Activated T-helper 9 cell treated with anti-CD3 and anti-CD28 coated beads, Interleukin-2, amount 50 U/mL, for 16 hours (primary cell): Measurements from ENCODE around the gene BDP1.
"Not testable (repeated sequence)": the region's sequence is repeated elsewhere in the genome, so short reads cannot be mapped to it uniquely, and the experiment has no call there.

Experiments used
- DNase-seq: peaks from one replicate; pipeline ENCODE4 v3.0.0-alpha.2; 2020; ENCODE audit warnings: low read depth

BDP1 gene

GRCh38 chr5:71471193-71471592 is 15.7 kb downstream of the BDP1 start:
- no peak for DNase-seq

DNA sequence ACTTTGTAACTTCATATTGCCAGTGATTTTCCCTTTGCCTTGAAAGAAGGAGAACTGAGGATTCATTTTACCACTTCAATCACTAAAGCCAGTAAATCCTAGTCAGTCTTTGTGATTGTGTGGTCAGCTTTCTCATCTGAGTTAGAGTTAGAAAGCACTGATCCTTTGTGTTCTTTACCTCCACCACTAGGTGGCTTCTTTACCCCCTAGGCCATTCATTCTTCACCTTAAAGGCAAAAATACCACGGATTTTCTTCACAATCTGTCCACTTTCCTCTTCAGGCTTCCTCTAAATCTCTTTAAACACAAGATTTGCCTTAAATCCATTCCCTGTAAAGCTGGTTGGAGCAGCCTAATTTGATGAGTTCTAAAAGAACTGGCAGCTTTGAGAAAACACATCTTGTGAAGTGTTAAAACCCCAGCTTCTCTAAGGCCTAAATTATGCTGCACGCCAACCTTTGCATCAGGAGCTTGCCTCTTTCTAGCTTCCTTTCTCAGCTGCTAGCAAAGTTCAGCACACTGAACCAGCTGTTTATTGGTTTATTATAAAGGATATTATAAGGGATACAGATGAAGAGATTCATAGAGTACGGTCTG is 20.4 kb downstream of the BDP1 start:
- no peak for DNase-seq

- no peak for DNase-seq
These were observed 26.0 kb downstream of the BDP1 start for GRCh38 chr5:71481441-71481840.

DNA sequence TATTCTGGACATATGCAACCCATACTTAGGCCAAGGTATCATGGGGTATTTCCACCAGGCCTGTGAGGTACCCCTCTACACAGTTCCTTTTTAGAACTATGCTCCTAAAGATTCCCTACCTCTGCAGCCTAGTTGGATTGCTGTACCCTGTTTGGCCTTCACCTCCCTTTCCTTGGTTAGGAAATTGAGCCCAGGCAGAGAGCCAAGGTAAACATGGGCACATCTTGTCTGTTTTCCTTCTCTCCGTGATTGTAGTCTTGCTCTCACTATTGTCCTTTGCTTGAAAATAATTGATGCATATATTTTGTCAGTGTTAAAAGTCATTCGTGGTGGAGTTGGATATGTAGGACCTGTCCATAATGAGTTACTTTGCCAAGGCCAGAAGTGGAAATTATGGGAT is 26.7 kb downstream of the BDP1 start:
- DNase-seq, result no peak

DNA sequence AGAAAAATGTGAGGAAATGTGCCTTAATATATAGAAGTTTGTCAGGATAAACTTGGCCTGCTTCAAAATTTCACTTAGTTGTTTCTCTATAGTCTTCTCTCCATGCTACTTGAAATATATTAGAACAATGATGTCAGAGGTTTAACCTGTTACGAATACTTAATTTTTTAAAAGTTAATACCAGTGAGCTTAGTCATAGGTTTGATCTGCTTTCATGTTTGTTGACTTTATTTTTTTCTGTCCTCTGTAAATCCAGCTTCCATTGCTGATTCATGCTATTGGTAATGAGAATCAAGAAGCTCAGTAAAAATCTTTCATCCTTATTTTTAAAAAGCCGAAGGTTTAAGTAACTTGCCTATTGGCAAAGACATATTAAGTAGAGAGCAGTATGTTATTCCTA is 27.9 kb downstream of the BDP1 start:
- DNase-seq, result no peak

- DNase-seq, result no peak
These were observed 37.6 kb downstream of the BDP1 start for GRCh38 chr5:71492817-71493615.

DNA sequence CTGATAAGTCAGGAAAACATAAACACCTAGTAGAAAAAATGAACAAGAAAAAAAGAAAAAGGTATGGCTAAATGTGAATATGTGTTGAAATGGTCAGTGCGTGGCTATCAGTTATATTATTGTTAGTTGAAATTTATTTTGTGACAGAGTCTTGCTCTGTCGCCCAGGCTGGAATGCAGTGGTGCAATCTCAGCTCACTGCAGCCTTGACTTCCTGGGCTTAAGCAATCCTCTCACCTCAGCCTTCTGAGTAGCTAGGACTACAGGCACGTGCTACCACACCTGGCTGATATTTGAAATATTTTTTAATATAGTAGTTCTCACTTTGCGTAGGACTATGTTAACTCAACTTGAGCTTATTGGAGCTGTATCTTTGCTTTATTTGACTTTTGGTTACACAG is 38.8 kb downstream of the BDP1 start:
- DNase-seq, result not testable (repeated sequence)

DNA sequence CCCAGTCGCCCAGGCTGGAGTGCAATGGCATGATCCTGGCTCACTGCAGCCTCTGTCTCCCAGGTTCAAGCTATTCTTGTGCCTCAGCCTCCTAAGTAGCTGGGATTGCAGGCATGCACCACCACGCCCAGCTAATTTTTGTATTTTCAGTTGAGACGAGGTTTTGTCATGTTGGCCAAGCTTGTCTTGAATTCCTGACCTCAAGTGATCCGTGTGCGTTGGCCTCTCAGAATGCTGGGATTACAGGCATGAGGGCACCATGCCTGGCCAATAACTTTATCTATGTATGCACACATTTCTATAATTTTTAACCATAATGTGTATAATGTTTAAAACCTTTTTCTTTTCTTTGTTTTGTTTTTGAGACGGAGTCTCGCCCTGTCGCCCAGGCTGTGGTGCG is 43.3 kb downstream of the BDP1 start:
- DNase-seq, result not testable (repeated sequence)

GRCh38 chr5:71503536-71503935 is 48.1 kb downstream of the BDP1 start:
- DNase-seq, result no peak

GRCh38 chr5:71522151-71522550 is 66.7 kb downstream of the BDP1 start:
- DNase-seq, result no peak

DNA sequence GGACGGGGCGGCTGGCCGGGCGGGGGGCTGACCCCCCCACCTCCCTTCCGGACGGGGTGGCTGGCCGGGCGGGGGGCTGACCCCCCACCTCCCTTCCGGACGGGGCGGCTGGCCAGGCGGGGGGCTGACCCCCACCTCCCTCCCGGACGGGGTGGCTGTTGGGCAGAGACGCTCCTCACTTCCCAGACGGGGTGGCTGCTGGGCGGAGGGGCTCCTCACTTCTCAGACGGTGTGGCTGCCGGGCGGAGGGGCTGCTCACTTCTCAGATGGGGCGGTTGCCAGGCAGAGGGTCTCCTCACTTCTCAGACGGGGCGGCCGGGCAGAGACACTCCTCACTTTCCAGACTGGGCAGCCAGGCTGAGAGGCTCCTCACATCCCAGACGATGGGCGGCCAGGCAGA is 70.2 kb downstream of the BDP1 start:
- DNase-seq, result not testable (repeated sequence)

GRCh38 chr5:71528206-71528605 is 72.8 kb downstream of the BDP1 start:
- no peak for DNase-seq

GRCh38 chr5:71529682-71530081 is 74.2 kb downstream of the BDP1 start:
- DNase-seq, result no peak

DNA sequence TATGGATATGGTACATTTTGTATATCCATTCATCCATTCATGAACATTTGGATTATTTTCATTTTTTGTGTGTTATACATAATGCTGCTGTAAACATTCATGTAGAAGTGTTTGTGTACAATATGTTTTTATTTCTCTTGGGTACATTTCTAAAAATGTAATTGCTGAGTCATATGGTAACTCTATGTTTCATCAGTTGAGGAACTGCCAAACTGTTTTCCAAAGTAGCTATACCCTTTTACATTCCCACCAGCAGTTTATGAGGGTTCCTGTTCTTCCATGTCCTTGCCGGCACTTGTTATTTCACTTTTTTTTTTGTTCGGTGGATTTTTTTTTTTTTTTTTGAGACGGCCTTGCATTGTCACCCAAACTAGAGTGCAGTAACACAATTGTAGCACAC is 77.7 kb downstream of the BDP1 start:
- DNase-seq, result no peak

- DNase-seq, result no peak
These were observed 78.2 kb downstream of the BDP1 start for GRCh38 chr5:71533615-71534014.

DNA sequence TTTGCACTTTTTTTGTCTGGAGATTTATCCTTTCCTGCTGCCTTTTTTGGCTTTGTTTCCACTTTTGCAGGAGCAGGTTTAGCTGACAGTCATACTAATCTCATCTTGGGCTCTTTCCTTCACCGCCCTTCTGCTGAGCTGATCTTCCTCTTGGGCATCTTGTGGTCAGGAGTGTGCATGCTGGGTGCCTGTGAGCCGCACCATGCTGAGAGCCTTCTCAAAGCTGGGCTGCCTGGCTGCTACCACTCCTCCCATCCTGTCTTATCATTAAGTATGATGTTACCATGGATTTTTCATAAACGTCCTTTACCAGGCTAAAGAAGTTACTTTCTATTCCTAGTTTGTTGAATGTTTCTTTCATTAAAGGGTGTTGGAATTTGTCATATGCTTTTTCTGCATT is 82.2 kb downstream of the BDP1 start:
- DNase-seq, result no peak

DNA sequence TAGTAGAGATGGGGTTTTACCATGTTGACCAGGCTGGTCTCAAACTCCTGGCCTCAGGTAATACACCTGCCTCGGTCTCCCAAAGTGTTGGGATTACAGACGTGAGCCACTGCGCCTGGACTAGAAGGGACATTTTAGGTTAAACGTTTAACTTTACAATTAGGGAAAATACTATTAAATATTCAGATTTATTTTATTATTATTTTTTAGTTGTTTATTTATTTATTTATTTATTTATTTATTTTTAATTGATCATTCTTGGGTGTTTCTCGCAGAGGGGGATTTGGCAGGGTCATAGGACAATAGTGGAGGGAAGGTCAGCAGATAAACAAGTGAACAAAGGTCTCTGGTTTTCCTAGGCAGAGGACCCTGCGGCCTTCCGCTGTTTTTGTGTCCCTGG is 95.4 kb downstream of the BDP1 start:
- DNase-seq, result not testable (repeated sequence)

- not testable (repeated sequence) for DNase-seq
These were observed 96.1 kb downstream of the BDP1 start for GRCh38 chr5:71551582-71551981.

DNA sequence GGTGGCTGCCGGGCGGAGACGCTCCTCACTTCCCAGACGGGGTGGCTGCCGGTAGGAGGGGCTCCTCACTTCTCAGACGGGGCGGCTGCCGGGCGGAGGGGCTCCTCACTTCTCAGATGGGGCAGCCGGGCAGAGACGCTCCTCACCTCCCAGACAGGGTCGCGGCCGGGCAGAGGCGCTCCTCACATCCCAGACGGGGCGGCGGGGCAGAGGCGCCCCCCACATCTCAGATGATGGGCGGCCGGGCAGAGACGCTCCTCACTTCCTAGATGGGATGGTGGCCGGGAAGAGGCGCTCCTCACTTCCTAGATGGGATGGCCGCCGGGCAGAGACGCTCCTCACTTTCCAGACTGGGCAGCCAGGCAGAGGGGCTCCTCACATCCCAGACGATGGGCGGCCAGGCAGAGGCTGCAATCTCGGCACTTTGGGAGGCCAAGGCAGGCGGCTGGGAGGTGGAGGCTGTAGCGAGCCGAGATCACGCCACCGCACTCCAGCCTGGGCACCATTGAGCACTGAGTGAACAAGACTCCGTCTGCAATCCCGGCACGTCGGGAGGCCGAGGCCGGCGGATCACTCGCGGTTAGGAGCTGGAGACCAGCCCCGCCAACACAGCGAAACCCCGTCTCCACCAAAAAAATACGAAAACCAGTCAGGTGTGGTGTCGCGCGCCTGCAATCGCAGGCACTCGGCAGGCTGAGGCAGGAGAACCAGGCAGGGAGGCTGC is 96.7 kb downstream of the BDP1 start:
- DNase-seq, result not testable (repeated sequence)

DNA sequence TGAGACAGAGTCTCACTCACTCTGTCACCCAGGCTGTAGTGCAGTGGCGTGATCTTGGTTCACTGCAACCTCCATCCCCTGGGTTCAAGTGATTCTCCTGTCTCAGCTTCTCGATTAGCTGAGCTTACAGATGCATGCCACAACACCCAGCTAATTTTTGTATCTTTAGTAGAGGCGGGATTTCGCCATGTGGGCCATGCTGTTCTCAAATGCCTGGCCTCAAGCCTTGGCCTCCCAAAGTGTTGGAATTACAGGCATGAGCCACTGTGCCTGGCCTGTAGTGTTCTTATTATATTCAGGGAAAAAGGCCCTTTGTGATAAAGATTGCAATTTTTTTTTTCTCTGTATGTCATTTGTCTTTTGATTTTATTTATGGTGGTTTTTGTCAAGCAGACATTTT is 107.7 kb downstream of the BDP1 start:
- no peak for DNase-seq

DNA sequence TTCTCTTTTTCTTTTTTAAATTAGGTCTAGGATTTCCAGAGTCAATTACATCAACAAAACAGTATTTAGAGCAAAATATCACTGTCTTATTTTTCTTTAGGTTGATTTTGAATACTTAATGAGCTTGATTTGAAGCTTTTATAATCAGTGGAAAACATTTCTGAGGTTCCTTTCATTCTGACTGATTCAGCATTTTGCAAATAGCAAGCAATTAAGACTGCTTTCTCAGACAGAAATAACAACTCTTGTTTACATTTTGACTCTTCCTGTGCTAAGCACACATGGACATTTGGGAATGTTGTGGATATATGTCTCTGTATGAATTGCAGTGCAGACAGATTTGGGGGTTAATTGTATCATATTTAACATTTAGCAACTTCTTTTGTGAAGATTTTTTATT is 109.4 kb downstream of the BDP1 start:
- no peak for DNase-seq

- DNase-seq, result no peak
These were observed 114.5 kb downstream of the BDP1 start for GRCh38 chr5:71569748-71570509.
